HS-5 (cell line): ENCODE results near the gene TASP1.
"Not testable (repeated sequence)": the region's sequence is repeated elsewhere in the genome, so short reads cannot be mapped to it uniquely, and the experiment has no call there.

Experiments used
- DNase-seq: peaks from one replicate; pipeline ENCODE4 v3.0.0-alpha.2; 2012; ENCODE audit warnings: low read depth

The TASP1 gene

GRCh38 chr20:13648291-13649228 lies 9.8 kb upstream of the TASP1 start:
- DNase-seq, result no peak

GRCh38 chr20:13644010-13644409 lies 5.3 kb upstream of the TASP1 start:
- no peak for DNase-seq

- no peak for DNase-seq
Measured at GRCh38 chr20:13639150-13639497, 392 bp upstream of the TASP1 start.

GRCh38 chr20:13638162-13638495 lies 603 bp downstream of the TASP1 start:
- no peak for DNase-seq

- no peak for DNase-seq
Measured at GRCh38 chr20:13632431-13632830, 6.3 kb downstream of the TASP1 start.

GRCh38 chr20:13627525-13627924 lies 11.2 kb downstream of the TASP1 start:
- peak; percentile 8 for DNase-seq

GRCh38 chr20:13626724-13627123 lies 12.0 kb downstream of the TASP1 start:
- no peak for DNase-seq

GRCh38 chr20:13625304-13625979 lies 13.3 kb downstream of the TASP1 start:
- DNase-seq, result no peak

GRCh38 chr20:13619415-13619814 lies 19.3 kb downstream of the TASP1 start:
- DNase-seq, result not testable (repeated sequence)

- DNase-seq, result not testable (repeated sequence)
Measured at GRCh38 chr20:13618456-13618855, 20.3 kb downstream of the TASP1 start.

- DNase-seq, result not testable (repeated sequence)
Measured at GRCh38 chr20:13617585-13617984, 21.1 kb downstream of the TASP1 start.

GRCh38 chr20:13616713-13617112 lies 22.0 kb downstream of the TASP1 start:
- not testable (repeated sequence) for DNase-seq

GRCh38 chr20:13613917-13614316 lies 24.8 kb downstream of the TASP1 start:
- no peak for DNase-seq

GRCh38 chr20:13611611-13612125 lies 27.1 kb downstream of the TASP1 start:
- no peak for DNase-seq

- DNase-seq, result no peak
Measured at GRCh38 chr20:13610184-13610583, 28.5 kb downstream of the TASP1 start.

GRCh38 chr20:13608066-13608465 lies 30.7 kb downstream of the TASP1 start:
- no peak for DNase-seq

GRCh38 chr20:13593423-13593822 lies 45.3 kb downstream of the TASP1 start:
- not testable (repeated sequence) for DNase-seq

GRCh38 chr20:13588049-13588448 lies 50.7 kb downstream of the TASP1 start:
- DNase-seq, result no peak

- DNase-seq, result no peak
Measured at GRCh38 chr20:13587370-13587769, 51.4 kb downstream of the TASP1 start.

- no peak for DNase-seq
Measured at GRCh38 chr20:13586133-13586532, 52.6 kb downstream of the TASP1 start.

GRCh38 chr20:13581451-13581850 lies 57.3 kb downstream of the TASP1 start:
- DNase-seq, result no peak

GRCh38 chr20:13580707-13581106 lies 58.0 kb downstream of the TASP1 start:
- DNase-seq, result no peak

GRCh38 chr20:13574071-13574470 lies 64.7 kb downstream of the TASP1 start:
- no peak for DNase-seq
